Fibroblast of pulmonary artery (primary cell): ENCODE measurements around the gene GFPT2.

Source experiments
- DNase-seq: peaks from one replicate; pipeline ENCODE4 v3.0.0-alpha.2; 2010; ENCODE audit warnings: low read depth
- H3K4me3 ChIP-seq: replicated peaks from 2 replicates; pipeline ENCODE4 v1.5.1; 2011; ENCODE audit warnings: low read depth, mild to moderate bottlenecking, control low read depth, low read length, moderate library complexity
- TF ChIP-seq, protein P1 (sequence below): IDR thresholded peaks from 2 replicates; pipeline ENCODE4 v1.5.1; 2011; ENCODE audit warnings: mild to moderate bottlenecking, control low read depth, low read length, inconsistent platforms; ENCODE audit errors: missing control alignments

Gene GFPT2

DNA sequence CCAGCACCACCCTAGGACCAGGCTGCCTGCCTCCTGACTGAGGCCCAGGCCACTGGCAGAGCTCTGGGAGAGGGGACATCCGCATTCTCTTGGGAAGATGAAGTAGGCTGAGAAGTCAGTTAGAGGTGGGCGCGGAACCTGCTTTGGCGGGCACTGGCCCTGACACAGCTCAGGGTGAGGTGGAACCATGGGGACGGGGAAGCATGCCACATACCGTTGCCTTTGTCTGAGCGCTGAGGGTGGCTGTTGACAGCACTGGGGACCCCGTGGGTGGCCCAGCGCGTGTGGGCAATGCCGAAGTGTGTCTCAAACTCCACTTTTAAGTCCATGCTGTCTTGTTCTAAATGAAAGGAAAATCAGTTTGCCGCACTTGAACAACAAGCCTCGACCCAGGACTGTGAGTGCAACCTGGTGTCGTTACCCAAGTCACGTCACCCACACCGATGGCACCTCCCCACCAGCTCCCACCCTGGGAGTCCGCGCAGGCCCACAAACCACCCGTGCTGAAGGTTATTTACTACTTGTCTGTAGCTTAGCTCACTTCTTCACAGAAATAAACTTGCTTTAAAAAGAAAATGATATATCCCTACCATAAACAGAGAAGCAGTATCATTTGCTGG is 17.4 kb downstream of the GFPT2 start:
- TF ChIP-seq, protein P1, sequence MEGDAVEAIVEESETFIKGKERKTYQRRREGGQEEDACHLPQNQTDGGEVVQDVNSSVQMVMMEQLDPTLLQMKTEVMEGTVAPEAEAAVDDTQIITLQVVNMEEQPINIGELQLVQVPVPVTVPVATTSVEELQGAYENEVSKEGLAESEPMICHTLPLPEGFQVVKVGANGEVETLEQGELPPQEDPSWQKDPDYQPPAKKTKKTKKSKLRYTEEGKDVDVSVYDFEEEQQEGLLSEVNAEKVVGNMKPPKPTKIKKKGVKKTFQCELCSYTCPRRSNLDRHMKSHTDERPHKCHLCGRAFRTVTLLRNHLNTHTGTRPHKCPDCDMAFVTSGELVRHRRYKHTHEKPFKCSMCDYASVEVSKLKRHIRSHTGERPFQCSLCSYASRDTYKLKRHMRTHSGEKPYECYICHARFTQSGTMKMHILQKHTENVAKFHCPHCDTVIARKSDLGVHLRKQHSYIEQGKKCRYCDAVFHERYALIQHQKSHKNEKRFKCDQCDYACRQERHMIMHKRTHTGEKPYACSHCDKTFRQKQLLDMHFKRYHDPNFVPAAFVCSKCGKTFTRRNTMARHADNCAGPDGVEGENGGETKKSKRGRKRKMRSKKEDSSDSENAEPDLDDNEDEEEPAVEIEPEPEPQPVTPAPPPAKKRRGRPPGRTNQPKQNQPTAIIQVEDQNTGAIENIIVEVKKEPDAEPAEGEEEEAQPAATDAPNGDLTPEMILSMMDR: no peak
- no peak overlapping the region for H3K4me3 ChIP-seq
- DNase-seq: no peak

DNA sequence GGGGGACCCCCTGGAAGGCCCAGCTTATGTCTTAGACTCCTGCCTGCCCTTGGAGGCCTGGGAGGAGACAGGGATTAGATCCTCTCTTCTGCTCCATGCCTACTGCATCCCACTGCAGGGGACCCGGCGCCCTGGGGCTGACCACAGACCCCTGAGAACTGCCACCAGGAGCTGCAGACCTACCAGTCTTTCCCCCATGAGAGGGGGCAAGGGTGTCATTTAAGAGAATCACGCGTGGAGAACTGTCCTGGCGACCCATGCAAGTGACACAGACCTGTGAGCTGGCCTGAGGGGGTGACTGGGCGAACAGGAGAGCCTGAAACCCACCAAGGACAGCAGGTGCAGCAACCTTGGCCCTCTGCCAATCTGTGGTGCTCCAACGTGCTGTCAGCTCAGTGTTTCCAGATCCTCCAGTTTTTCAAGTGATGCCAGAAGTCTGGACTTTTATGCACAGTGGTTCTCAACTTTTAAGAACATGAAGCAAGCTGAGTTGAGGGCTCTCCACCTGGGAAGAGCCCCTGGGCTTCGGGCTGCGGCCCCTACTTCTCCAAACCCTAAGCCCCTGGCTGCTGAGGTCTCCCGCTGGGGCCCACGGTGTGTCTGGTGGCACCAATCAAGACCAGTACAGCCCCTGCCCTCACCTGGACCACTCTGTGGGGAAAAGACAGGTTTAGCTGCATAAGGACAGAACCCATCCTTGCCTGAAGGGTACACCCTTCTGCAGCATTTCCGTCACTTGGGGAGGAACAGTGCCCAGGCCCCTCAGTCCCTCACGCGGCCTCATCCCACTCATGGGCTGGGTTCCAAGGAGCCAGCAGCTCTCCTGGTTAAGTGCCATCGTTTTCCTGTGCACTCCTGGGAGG is 18.2 kb downstream of the GFPT2 start:
- TF ChIP-seq, protein P1: no peak
- DNase-seq: no peak
- no peak overlapping the region for H3K4me3 ChIP-seq

DNA sequence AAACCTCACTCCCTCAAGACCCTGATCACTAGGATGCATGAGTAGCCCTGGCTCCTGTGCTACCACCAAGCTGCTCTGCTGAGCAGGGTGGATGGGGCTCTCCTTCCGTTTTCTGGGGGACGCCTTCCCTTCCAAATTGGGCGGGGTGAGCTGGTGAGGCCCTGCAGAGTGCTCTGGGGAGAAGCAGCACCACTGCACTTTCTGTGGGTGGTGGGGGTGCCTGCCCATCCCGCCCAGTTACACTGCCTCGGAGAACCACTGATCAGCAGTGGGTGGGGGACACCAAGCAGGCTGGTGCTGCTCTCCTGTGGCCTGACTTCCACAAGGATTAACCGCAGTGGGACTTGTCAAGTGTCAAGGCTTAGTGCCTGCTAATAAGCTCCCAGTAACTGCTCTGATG is 19.0 kb downstream of the GFPT2 start:
- no peak for DNase-seq
- no peak overlapping the region for H3K4me3 ChIP-seq
- TF ChIP-seq, protein P1: no peak

DNA sequence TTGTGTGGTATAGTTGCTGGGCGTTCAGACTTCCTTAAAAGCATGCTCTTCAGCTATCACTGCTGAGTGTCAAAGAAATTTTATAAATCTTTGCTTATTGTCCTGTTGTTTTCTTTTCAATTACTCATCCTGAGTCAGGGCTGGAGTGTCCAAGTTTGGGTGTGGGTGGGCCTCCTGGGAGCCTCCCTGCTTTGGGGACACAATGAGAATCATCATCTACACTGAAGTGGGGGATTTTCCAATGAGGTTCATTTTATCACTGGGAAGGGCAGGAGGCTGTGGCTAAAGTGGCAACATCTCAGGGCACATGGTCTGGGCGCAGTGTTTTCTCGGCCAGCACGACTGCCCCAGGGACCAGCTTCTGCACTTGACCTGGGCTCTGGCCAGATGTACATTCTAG is 19.5 kb downstream of the GFPT2 start:
- H3K4me3 ChIP-seq: no peak overlapping the region
- TF ChIP-seq, protein P1: no peak
- DNase-seq: peak; percentile 82

DNA sequence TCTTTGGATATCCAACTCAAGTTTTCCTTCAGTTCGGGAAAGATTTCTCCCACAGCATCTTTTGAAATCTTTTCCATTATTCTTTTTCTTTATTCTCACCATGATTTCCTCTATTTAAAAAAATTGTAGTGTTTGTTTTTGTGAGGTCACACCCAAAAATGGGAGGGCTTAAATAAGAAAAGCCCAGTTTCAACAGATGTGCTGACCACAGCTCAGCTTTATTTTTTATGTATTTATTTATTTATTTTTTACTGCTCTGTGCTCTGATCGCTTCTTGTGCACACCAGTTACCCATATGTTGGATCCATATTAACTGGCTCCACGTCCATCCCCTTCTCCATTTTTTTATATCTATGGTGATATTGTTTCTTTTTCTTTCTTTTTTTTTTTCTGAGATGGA is 20.3 kb downstream of the GFPT2 start:
- DNase-seq: no peak
- TF ChIP-seq, protein P1: no peak
- no peak overlapping the region for H3K4me3 ChIP-seq

DNA sequence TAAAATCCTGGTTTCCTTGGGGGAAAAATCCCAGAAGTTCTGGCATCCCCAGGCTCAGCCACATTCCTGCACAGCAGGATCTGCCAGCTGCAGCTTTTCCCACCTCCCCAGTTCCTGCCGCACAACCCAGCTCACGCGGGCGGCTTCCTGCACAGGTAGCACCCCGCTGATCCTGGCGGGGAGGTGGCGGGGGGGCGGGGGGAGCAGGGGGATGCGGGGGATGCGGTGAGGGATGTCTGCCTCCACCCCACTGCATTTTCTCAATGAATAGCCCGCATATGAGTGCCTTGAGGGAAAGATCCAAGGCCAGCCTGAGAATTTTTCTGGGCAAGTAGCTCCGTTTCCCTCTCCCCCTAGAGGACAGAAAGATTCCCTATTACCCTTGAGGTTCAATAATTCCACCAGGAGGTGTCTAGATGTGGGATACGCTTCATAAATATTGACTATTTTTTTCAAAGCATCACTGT is 21.1 kb downstream of the GFPT2 start:
- no peak overlapping the region for H3K4me3 ChIP-seq
- DNase-seq: peak; percentile 54
- TF ChIP-seq, protein P1: peak; percentile 40
